IMR-90 (cell line): ENCODE results near the gene PHIP. TPM values are rescaled to one million over a fixed set of nuclear protein-coding genes. Genes with fewer than 3 reads are reported as not detected.
"Not testable (repeated sequence)": the region's sequence is repeated elsewhere in the genome, so short reads cannot be mapped to it uniquely, and the experiment has no call there.

Experiments used
- ATAC-seq: fragments of 200-7000 bp; cut with Tn5 transposase; 2 replicates; pipeline ENCODE4 v1.9.1; 2020; ENCODE audit warnings: low read depth, mild to moderate bottlenecking, moderate library complexity
- BruUV-seq: library from RNA; stranded (reverse); fragments of 400-500 nt; replicated peaks from 2 replicates; lab custom pipeline; 2021; lab: Mats Ljungman, UMichigan
- CTCF ChIA-PET: fragments of 300-600 bp; formaldehyde crosslinking; extraction: SDS; loops from one replicate; lab custom pipeline; 2021; ENCODE audit warnings: antibody characterized with exemption; lab: Yijun Ruan, JAX
- POLR2A ChIA-PET: fragments of 300-600 bp; sonication (Branson Sonifier 250); formaldehyde crosslinking; loops from one replicate; lab custom pipeline; 2022; ENCODE audit warnings: antibody characterized with exemption; ENCODE audit not compliant: unreplicated experiment; lab: Charles Lee
- DNase-seq: peaks from one replicate; pipeline ENCODE4 v3.0.0; 2013
- H2AFZ ChIP-seq: replicated peaks from 2 replicates; pipeline ENCODE3; 2013; ENCODE audit warnings: low read length, mild to moderate bottlenecking; ENCODE audit not compliant: poor library complexity
- H2AK5ac ChIP-seq: 2 replicates; pipeline ENCODE4 v1.6.1; 2013; ENCODE audit warnings: low read depth, low read length, inconsistent platforms
- H2AK9ac ChIP-seq: replicated peaks from 2 replicates; pipeline ENCODE3; 2013; ENCODE audit warnings: mild to moderate bottlenecking, low read depth, low read length, moderate library complexity; ENCODE audit not compliant: poor library complexity
- H2BK120ac ChIP-seq: 2 replicates; pipeline ENCODE4 v1.6.1; 2013; ENCODE audit warnings: low read depth, low read length, inconsistent platforms
- H2BK15ac ChIP-seq: 3 replicates; pipeline ENCODE4 v1.6.1; 2013; ENCODE audit warnings: low read depth, low read length, inconsistent platforms
- H2BK20ac ChIP-seq: 2 replicates; pipeline ENCODE4 v1.6.1; 2013; ENCODE audit warnings: low read depth, mild to moderate bottlenecking, inconsistent platforms, low read length, moderate library complexity
- H2BK5ac ChIP-seq: 2 replicates; pipeline ENCODE4 v1.6.1; 2013; ENCODE audit warnings: mild to moderate bottlenecking, low read depth, low read length, inconsistent platforms; ENCODE audit not compliant: poor library complexity, severe bottlenecking
- H3K14ac ChIP-seq: replicated peaks from 2 replicates; pipeline ENCODE4 v1.6.1; 2013; ENCODE audit warnings: low read depth, low read length, inconsistent platforms
- H3K18ac ChIP-seq: 2 replicates; pipeline ENCODE4 v1.6.1; 2013; ENCODE audit warnings: low read depth, low read length, control low read depth
- H3K23ac ChIP-seq: 2 replicates; pipeline ENCODE4 v1.6.1; 2013; ENCODE audit warnings: low read depth, low read length, inconsistent platforms
- H3K27ac ChIP-seq: 2 replicates; pipeline ENCODE4 v1.5.1; 2013; ENCODE audit warnings: mild to moderate bottlenecking, control low read depth, low read length; ENCODE audit not compliant: insufficient read depth
- H3K27me3 ChIP-seq: 2 replicates; pipeline ENCODE4 v1.6.1; 2013; ENCODE audit warnings: low read length; ENCODE audit not compliant: control insufficient read depth, insufficient read depth
- H3K36me3 ChIP-seq: 2 replicates; pipeline ENCODE4 v1.6.1; 2013; ENCODE audit warnings: low read length, mixed read lengths; ENCODE audit not compliant: control insufficient read depth, insufficient read depth
- H3K4ac ChIP-seq: 2 replicates; pipeline ENCODE4 v1.6.1; 2013; ENCODE audit warnings: low read depth, low read length, inconsistent platforms
- H3K4me1 ChIP-seq: 2 replicates; pipeline ENCODE4 v1.6.1; 2013; ENCODE audit warnings: low read length, mixed read lengths; ENCODE audit not compliant: control insufficient read depth, insufficient read depth
- H3K4me2 ChIP-seq: 2 replicates; pipeline ENCODE4 v1.6.1; 2013; ENCODE audit warnings: low read depth, mild to moderate bottlenecking, control low read depth, low read length, moderate library complexity
- H3K4me3 ChIP-seq: 2 replicates; pipeline ENCODE4 v1.5.1; 2013; ENCODE audit warnings: low read depth, mild to moderate bottlenecking, control low read depth, low read length, moderate library complexity; ENCODE audit not compliant: insufficient read depth
- H3K56ac ChIP-seq: 2 replicates; pipeline ENCODE4 v1.6.1; 2013; ENCODE audit warnings: low read length, inconsistent platforms; ENCODE audit not compliant: insufficient read depth; ENCODE audit errors: extremely low read depth
- H3K79me1 ChIP-seq, 2 experiments: 2 replicates each; pipeline ENCODE4 v1.6.1; 2013; ENCODE audit warnings: low read length in 2 of 2, inconsistent platforms in 1 of 2, low read depth in 1 of 2
- H3K9ac ChIP-seq: 2 replicates; pipeline ENCODE4 v1.6.1; 2013; ENCODE audit warnings: low read depth, low read length, control low read depth
- H3K9me1 ChIP-seq: 2 replicates; pipeline ENCODE4 v1.6.1; 2013; ENCODE audit warnings: low read length, inconsistent platforms; ENCODE audit not compliant: insufficient read depth
- H3K9me3 ChIP-seq: 2 replicates; pipeline ENCODE4 v1.6.1; 2013; ENCODE audit warnings: low read length; ENCODE audit not compliant: control insufficient read depth, insufficient read depth
- H4K20me1 ChIP-seq: 2 replicates; pipeline ENCODE4 v1.6.1; 2013; ENCODE audit warnings: low read length, inconsistent platforms; ENCODE audit not compliant: insufficient read depth
- H4K5ac ChIP-seq: 2 replicates; pipeline ENCODE4 v1.6.1; 2013; ENCODE audit warnings: mild to moderate bottlenecking, low read depth, low read length, control low read depth
- H4K8ac ChIP-seq, 2 experiments: 2 replicates each; pipeline ENCODE4 v1.6.1; 2013; ENCODE audit warnings: low read depth in 2 of 2, low read length in 2 of 2, control low read depth in 1 of 2, inconsistent platforms in 1 of 2
- H4K91ac ChIP-seq: 2 replicates; pipeline ENCODE4 v1.6.1; 2013; ENCODE audit warnings: low read depth, low read length, inconsistent platforms; ENCODE audit not compliant: insufficient read depth
- FOS ChIP-seq: fragments of 150-350 bp; IDR thresholded peaks from 2 replicates; pipeline ENCODE4 v1.6.1; 2016; ENCODE audit warnings: low read depth, low read length
- MAFK ChIP-seq: IDR thresholded peaks from 2 replicates; pipeline ENCODE4 v1.6.1; 2012; ENCODE audit warnings: low read depth, low read length, improper control_type of control experiment
- WGBS, 2 experiments: methylation state at CpG; one replicate each; pipeline versions ENCODE4 v1.1.5 to v1.1.7; 2013; ENCODE audit warnings: missing lambda C conversion rate in 2 of 2; ENCODE audit not compliant: insufficient read length in 1 of 2; ENCODE audit errors: extremely low coverage in 2 of 2; 5-methylcytosine and 5-hydroxymethylcytosine counted together
- dilution Hi-C: fragments of 300-500 bp; cut with HindIII; formaldehyde crosslinking; loops from one replicate; pipeline ENCODE4 v1.14.3; 2018; ENCODE audit warnings: low sequenced_read_pairs; ENCODE audit not compliant: unreplicated experiment
- in situ Hi-C: fragments of 300-500 bp; cut with MboI; formaldehyde crosslinking; loops from 3 replicates; pipeline ENCODE4 v1.14.3; 2019; ENCODE audit warnings: low sequenced_read_pairs, inconsistent platforms, mixed read lengths
- intact Hi-C: fragments of 100-400 bp; cut with micrococcal nuclease; formaldehyde crosslinking; loops from 2 replicates; pipeline ENCODE4 v1.10.0; 2022
- polyA plus RNA-seq, 3 experiments: library from polyadenylated mRNA; depleted of rRNA; stranded (reverse); fragments of >200 nt; gene quantifications; 2 replicates each; pipeline ENCODE4 v1.2.3, GENCODE V29; 2012; ENCODE audit warnings: low replicate concordance in 1 of 3
- total RNA-seq: library from RNA; depleted of rRNA; stranded (reverse); fragments of >200 nt; gene quantifications from 2 replicates; pipeline ENCODE4 v1.2.3, GENCODE V29; 2012

The PHIP gene
- total and polyA plus RNA-seq, 2 of the 4 experiments (the other 2 are of a cell fraction) = 3.4 to 20.4 TPM

DNA sequence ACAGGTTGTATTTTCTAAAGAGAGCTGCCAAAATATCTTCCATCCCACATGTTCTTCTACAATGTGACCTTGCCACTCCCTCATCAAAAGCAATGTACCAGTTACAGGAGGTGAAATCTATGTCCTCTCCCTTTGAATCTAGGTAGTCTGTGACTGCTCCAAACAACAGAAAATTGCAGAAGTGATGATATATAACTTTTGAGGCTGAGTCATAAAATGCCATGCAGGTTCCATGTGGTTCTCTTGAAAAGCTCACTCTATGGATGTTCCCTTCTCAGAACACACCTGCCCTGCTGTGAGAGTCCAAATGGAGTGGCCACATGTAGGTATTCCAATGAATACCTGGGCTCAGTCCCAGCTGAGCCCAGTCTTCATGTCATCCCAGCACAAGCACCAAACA is 16.9 kb upstream of the PHIP start:
- no peak overlapping the region for H3K4me3 ChIP-seq
- H2AK5ac ChIP-seq = no peak overlapping the region
- no peak overlapping the region for H2AFZ ChIP-seq
- H2BK20ac ChIP-seq = no peak overlapping the region
- no peak overlapping the region for H4K91ac ChIP-seq
- intact Hi-C loops = no loop called here
- ATAC-seq = no peak
- CTCF ChIA-PET = no interaction called here
- no peak overlapping the region for H3K4ac ChIP-seq
- POLR2A ChIA-PET = no interaction called here
- no peaks in the 10 kb centered on the region for H3K27me3 ChIP-seq
- no peaks in the 10 kb centered on the region for H4K20me1 ChIP-seq
- no peak overlapping the region for H2BK15ac ChIP-seq
- H3K4me1 ChIP-seq = no peaks in the 10 kb centered on the region
- H3K79me1 ChIP-seq = no peaks in the 10 kb centered on the region
- TF ChIP-seq MAFK = no peak
- TF ChIP-seq FOS = no peak
- H3K4me2 ChIP-seq = no peak overlapping the region
- BruUV-seq = no TSS peak
- in situ Hi-C loops = no loop called here
- no peaks in the 10 kb centered on the region for H3K36me3 ChIP-seq
- no peak overlapping the region for H3K18ac ChIP-seq
- H2BK120ac ChIP-seq = no peak overlapping the region
- dilution Hi-C loops = no loop called here
- H2AK9ac ChIP-seq = no peak overlapping the region
- no peaks in the 10 kb centered on the region for H3K9me3 ChIP-seq
- H3K56ac ChIP-seq = no peak overlapping the region
- H4K8ac ChIP-seq = no peak overlapping the region
- no peak overlapping the region for H2BK5ac ChIP-seq
- H4K5ac ChIP-seq = no peak overlapping the region
- DNase-seq = no peak
- no peak overlapping the region for H3K23ac ChIP-seq
- no peak overlapping the region for H3K14ac ChIP-seq
- H3K9ac ChIP-seq = no peak overlapping the region
- no peak overlapping the region for H3K27ac ChIP-seq
- no peaks in the 10 kb centered on the region for H3K9me1 ChIP-seq

DNA sequence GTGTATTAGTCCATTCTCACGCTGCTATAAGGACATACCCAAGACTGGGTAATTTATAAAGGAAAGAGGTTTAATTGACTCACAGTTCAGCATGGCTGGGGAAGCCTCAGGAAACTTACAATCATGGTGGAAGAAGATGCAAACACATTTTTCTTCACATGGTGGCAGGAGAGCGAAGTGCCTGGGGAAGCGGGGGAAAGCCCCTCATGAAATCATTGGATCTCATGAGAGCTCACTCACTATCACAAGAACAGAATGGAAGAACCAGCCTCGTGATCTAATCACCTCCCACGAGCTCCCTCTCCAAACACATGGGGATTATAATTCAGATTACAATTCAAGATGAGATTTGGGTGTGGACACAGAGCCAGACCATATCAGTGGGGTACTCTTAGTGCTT is 13.7 kb upstream of the PHIP start:
- dilution Hi-C loops, CTCF ChIA-PET, H3K14ac ChIP-seq, H3K9ac ChIP-seq, H3K36me3 ChIP-seq, in situ Hi-C loops, H3K18ac ChIP-seq, H2BK20ac ChIP-seq, H3K4me3 ChIP-seq, H2BK120ac ChIP-seq, H2BK5ac ChIP-seq, H3K4me2 ChIP-seq, H2AFZ ChIP-seq, H3K27ac ChIP-seq, H3K56ac ChIP-seq, H2BK15ac ChIP-seq, H3K4ac ChIP-seq, H3K4me1 ChIP-seq, H3K9me3 ChIP-seq, H3K27me3 ChIP-seq, H4K8ac ChIP-seq, POLR2A ChIA-PET, ATAC-seq, H4K20me1 ChIP-seq, H3K9me1 ChIP-seq, H3K79me1 ChIP-seq, BruUV-seq, intact Hi-C loops, DNase-seq, H2AK9ac ChIP-seq, H4K91ac ChIP-seq, H4K5ac ChIP-seq, H3K23ac ChIP-seq, H2AK5ac ChIP-seq: not testable (repeated sequence)
- WGBS, 2 experiments = no CpG with 5 or more reads among the region's 5 CpGs
